NCI-H2081 (cell line): ENCODE results near the gene SEC61A1.
A peak's percentile ranks its signal among the peaks of the same experiment; 100 is the strongest.

Experiments
- DNase-seq, 2 experiments: peaks; one replicate each; lab custom pipeline; 2025; lab: John Stamatoyannopoulos, UW

SEC61A1 gene

DNA sequence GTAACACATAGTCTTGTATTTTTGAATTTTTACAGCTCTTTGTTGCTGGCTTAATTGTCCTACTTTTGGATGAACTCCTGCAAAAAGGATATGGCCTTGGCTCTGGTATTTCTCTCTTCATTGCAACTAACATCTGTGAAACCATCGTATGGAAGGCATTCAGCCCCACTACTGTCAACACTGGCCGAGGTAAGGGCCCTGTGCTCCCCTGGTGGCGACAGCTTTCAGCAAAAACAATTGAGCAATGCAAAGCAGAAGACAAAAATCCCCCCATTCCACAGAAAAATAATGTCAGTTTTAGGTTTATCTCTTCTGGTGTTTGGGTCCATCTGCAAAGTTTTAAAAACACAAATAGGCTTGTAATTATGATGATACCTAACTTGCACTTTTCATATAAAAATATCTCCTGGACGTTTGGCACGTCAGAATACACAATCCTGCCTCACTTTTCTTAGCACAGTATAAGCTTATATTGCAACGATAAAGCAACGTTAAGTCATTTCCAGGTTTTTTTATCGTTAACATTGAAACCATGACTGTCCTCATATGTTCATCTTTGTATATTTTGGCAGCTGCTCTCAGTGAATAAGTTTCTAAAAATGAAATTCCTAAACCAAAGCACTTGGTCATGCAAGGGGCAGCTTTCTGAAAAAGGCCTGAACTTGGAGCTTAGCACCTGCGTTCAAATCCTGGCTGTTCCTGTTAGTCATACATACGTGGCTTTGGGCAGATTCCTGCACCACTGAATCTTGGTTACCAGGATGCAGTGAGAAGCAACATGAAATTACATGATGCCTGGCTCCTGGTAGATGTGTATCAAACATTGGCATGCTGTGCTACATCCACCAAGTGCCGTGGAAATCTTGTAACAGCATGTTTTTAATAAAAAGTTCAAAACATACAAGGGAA lies 8.5 kb downstream of the SEC61A1 start:
- DNase-seq = no peak

DNA sequence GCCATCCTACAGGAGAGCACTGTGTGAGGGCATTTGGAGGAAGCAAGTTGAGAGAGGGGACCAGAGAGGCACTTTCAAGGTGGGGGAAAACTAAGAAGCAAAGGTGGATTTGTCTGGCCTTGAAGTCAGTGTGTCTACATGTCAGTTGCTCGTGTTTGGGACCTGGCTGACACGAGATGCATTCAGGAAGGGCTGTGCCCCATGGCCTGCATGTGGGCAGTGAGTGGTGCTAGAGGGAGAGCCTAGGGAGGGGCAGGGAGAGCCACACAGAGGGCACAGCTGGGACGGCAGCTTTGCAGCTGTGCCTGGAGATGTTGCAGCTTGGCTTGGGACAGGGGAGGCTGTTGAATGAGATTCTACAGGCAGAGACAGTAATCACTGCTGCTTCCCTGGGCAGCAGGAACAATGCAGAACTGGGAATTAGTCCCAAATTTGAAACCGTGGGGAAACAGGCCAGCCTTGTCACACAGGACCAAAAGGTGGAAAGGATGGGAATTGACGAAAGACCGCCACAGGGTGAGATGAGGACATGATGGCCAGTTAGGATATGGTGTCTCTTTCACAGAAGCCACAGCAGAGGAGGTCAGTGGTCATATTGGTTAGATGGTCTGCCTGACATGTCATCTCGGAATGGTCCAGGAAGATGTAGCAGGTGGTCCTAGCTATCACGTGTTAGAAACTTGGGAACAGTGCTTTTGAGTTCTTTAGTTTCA lies 10.0 kb downstream of the SEC61A1 start:
- no peak for DNase-seq

DNA sequence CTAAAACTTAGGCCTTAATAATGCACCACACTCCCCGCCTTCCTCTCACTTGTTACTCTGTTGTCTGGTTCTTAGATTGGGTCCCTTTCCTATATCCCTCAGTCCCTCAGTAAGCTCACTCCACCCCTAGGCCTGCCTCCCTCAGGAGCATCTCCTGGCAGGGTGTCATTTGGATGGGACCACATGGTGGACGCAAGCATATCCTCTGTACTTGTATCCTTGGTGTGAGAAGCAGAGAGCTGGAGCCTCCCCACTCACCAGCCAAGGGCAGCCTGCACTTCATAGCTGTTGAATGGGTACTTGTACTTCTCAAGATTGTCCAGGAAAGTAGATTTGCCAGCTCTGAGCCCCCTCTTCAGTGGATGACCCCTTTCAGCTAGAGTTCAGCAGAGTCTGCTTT lies 11.6 kb downstream of the SEC61A1 start:
- DNase-seq = no peak

DNA sequence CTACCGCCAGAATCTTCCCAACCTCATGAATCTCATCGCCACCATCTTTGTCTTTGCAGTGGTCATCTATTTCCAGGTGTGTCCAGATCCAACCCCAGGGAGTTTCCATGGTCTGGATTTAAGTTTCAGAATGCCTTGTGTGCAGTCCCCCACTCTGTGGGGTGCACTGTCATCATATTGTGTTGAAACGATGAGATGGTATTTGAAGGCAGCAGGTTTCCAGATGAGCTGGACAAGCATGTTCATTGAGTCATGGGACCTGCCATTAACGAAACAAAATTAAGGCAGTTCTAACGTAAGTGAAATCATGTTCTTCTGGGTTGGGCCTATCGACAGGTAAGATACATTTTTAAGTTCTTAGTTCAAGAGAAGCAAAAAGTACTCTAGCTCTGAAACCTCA lies 12.7 kb downstream of the SEC61A1 start:
- DNase-seq = no peak

DNA sequence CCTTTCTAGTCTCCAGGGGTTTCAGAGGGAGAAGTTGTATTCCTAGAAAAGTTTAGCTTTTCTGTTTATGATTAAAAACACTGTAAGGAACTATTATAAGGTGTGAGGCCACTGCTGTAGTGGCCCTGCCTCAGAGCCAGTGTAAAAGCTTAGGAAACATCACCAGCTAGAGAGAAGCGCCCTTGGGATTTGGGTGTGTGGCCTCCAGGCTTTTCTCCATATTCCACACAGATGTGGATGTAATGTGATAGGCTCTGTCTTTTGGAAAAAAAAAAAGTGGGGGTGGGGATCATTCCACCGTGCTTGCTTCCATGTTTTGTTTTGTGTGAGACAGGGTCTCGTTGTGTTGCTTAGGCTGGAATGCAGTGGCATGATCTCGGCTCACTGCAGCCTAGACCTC lies 13.9 kb downstream of the SEC61A1 start:
- DNase-seq = no peak

DNA sequence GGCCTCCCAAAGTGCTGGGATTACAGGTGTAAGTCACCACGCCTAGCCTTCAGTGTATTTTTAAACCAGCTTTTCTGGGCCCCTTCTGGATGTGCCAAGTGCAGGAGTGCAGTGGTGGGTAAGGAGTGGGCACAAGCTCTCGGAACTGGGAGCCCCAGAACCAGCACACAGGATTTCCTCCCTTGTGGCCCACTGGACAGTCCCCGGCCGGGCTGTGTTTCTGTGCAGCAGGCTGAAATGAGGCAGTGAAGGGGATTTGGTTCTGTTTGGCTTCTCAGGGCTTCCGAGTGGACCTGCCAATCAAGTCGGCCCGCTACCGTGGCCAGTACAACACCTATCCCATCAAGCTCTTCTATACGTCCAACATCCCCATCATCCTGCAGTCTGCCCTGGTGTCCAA lies 14.4 kb downstream of the SEC61A1 start:
- DNase-seq = no peak

DNA sequence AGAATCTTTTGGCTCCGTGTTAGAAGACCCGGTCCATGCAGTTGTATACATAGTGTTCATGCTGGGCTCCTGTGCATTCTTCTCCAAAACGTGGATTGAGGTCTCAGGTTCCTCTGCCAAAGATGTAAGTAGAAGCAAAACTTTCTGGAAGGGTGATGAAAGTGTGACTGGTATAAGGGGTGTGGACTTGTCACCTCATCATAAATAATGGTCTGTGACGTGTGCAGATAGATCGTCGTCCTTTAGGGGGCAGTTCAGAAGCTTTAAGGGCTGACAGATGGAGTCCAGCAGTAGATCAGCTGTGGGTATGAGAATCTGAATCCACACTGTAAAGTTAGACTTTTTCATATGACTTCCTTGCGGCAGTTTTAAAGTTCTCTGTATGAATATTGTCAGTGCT lies 15.3 kb downstream of the SEC61A1 start:
- no peak for DNase-seq

DNA sequence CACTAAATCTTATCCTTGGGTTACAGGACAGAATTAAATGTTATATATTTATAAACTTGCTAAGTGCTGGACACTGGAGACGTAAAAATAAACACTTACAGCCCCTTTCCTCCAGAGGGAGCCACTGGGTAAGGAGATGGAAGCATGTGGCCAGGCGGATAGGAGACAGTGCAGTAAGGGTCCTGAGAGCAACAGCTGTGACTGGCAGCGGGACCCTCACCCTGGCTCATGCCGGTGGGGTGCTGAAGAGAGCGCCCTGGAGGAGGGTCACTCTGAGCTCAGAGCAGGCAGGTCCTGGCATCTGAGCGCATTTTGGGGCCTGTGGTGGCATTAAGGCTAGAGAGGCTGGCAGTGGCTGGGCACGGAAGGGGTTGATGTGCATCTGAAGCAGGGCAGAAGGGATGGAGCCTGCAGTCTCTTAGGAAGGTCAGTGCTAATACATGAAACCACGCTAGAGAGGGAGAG lies 16.0 kb downstream of the SEC61A1 start:
- DNase-seq = peak; percentile 32 to 56

DNA sequence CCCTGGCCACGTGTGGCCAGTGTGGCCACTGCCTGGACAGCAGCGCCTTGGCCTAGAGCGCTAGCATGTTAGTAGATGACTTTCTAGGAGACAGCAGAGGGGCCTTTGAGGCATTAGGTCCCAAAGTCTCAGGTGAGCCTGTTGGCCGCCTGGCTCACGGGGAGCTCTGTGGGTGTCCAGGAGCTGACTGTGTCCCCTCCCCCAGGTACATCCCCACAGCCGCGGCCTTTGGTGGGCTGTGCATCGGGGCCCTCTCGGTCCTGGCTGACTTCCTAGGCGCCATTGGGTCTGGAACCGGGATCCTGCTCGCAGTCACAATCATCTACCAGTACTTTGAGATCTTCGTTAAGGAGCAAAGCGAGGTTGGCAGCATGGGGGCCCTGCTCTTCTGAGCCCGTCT lies 17.0 kb downstream of the SEC61A1 start:
- DNase-seq = no peak

DNA sequence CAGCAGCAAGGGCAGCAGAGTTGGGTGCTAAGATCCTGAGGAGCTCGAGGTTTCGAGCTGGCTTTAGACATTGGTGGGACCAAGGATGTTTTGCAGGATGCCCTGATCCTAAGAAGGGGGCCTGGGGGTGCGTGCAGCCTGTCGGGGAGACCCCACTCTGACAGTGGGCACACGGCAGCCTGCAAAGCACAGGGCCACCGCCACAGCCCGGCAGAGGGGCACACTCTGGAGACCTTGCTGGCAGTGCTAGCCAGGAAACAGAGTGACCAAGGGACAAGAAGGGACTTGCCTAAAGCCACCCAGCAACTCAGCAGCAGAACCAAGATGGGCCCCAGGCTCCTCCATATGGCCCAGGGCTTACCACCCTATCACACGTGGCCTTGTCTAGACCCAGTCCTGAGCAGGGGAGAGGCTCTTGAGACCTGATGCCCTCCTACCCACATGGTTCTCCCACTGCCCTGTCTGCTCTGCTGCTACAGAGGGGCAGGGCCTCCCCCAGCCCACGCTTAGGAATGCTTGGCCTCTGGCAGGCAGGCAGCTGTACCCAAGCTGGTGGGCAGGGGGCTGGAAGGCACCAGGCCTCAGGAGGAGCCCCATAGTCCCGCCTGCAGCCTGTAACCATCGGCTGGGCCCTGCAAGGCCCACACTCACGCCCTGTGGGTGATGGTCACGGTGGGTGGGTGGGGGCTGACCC lies 18.8 kb downstream of the SEC61A1 start:
- DNase-seq = no peak

DNA sequence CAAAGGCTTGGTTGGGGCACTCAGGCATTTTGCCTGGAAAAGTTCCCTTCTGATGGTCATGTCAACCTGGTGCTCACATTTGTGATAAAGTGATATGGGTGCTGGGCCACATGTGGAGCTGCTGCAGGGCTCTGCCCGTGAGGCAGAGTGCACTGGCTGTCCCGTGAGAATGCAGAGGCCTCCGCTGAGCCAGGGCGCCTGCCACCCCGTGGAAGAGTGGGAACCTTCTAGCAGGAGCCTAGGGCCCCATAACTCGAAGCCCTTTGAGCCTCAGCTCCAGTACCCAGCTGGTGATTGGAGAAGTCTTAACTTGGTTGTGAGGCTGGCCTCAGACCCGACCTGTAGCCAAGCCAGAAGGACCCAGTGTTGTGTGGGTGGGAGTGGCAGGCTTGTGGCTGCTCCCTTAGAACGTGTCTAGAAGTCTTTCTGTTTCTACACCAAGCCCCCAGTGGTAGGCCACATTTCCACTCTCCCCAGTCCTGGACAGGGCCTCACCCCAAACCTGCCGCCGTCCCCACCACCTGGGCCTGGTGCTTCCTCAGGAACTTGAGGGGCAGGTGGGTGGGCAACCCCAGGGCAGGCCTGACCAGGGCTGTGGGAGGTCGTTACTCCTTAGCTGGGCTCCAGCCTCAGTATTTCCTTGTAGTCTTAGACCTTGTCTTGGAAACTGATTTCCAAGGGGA lies 19.7 kb downstream of the SEC61A1 start:
- no peak for DNase-seq

DNA sequence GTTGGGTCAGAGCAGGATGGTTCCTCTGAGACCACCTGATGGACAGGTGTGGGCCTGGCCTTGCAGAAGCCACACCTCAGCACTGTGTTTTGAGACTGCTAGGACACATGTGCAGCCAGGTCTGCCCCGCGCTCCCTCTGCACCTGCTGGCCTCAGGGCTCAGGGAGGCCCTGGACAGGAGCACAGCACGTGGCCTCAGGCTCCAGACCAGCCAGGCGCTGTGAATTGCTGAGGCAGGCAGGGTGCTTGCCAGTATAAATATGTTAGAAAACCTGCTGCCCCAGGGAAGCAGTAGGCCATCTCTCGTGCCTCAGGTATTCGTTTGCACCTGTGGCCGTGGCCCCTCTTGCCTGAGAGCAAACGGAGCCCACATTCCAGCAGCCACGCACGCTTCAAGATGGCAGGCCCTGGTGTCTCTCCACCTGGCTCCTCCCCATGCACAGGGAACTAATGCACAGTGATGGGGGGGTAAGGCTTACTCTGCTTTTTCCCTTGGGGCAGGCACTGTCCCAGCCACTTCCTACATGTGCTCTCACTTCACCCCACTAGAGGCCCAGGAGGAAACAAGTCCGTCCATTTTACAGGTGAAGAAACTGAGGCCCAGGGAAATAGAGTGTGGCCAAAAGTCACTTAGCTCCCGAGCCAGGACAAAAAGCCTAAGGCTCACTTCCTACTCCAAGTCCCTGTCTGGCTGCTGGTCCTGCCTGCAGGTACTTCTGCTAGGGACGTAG lies 20.4 kb downstream of the SEC61A1 start:
- no peak for DNase-seq

DNA sequence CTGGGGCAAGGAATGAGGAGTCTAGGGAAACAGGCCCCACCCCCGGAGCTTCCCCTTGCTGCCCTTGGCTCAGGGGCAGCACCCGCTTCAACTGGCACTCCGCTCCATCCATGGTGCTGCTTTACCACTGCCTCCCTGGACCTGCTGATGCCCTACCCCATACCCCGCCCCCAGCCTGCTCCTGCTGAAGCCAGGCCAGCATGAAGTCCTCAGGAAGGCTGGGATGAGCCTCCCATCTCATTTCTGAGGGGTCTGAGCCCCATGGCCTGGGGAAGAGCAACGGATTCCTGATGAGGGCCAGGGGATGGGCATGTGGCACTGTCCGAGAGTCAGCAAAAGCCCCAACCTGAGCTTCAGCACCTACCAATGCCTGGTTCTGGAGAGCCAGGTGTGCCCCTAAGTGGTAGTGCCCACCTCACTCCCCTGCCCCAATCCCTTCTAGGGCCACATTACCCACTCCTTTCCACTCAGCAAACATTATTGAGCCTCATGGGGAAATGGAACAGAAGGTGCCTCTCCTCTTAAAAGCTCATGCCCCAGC lies 21.0 kb downstream of the SEC61A1 start:
- DNase-seq = no peak

DNA sequence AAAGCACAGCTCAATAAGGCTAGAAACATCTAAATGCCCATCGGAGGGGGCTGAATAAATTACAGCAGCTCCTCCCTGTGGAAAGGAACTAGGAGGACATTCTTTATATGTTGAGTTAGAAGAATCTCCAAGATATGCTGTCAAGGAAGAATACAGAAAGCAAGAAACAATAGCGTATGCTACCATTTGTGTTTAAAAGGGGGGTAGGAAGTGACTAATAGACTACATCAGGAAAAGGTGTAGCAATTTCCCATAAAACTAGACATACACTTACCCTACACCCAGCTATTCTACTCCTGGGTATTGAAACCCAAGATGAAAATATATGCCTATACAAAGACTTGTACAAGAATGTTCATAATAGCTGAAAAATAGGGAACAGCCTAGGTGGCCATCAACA lies 21.6 kb downstream of the SEC61A1 start:
- DNase-seq = no peak

DNA sequence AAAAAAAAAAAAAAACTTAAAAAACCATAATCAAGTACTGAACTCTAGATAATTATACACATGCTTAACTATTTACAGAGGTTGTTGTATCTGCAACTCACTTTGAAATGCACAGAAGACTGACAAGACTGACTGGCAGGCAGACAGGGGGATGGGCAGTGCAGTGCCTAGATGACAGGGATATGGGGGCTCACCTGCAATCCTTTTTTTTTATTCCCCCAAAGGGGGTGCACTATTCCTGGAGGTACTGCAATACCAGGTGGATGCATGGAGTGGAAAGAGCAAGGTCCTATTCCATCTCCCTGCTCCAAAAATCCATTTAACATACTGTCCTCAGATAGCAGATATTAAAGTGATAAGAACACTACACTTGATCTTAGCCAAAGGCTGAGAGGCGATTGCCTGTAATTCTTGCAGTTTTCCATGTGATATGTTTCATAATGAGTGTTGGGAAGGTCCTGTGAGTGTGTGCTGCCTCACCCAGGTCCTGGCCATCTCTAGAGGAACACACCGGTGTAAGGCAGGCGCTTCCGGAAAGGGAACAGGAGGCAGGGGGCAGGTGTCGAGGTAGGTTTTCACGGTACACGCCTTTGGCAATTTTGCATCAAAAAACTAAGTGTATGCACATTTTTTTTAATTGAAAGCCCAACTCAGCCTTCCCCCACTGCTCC lies 22.7 kb downstream of the SEC61A1 start:
- no peak for DNase-seq

DNA sequence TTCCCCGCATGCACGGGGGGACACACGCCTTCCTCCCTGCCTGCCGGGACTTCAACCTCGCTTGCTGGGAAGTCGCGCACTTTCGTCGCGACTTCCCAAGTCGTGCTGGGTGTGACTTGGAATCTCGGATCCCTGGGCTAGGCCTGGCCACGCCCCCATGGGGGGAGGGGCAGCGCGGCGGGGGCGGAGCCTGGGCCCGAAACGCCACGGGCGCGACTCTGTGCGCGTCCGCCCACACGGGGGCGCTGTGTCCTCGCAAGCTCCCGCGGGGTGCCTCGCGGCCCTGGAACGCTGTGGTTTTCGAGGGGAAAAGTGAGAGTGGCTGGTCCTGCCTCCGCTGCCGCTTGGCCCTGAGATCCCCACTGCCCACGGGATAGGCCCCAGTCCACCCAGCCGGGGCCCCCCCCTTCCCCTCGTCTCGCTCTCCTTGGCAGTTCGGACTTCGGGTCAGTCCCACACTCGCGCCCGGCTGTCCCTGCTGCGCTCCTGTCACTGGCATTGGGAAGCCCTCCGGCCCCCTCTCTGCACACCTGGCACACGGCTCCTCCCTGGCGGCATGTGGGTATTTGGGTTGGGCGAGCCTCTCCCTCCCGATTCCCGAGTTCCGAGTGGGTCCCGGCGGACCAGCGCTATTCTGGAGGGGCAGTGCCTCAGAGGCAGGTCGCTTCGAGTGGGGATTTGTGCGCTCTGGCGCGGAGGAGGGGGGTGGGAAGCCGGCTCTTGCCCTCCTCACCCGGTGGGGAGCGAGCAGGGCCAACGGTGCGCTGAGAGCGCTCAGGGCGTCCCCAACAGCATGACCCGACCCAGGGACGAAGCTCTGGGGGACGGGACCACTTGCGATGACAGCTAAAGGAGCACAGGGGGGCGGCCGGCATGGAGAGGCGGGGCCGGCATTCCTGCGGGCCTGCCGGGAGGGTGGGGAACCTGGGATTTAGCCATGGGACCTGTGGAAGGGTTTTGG lies 23.6 kb downstream of the SEC61A1 start:
- peak; percentile 59 to 70 for DNase-seq

DNA sequence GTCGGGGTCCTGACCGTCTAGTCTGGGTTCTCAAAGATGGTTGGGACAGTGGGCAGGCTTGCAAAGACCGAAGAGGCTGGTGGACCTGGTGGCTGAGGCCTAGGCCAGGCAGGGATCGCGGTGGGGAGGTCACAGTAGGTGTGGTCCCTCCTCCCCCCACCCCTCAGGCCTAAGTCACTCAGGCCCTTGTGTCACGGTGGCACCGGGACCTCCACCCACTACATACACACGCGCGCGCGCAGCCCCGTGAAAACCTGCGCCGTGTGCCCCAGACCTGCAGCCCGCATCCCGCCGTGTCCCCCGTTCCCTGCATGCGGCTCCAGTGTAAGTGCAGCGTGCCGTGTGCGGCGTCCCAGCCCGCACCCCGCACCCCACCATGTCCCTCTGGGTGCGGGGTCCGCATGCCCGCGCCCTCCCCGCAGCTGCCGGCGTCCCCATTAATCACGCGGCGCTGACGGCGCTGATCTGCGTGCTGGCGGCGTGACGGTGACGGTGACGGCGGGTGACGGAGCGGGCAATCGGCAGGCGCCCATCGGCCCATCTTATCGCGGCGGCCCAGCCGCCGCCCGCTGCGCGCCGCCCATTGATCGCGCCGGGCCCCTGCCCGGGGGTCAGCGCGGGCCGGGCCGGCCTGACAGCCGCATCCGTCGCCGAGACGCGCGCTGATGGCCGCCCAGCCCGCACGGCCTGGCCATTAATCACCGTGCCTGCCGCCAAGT lies 24.4 kb downstream of the SEC61A1 start:
- no peak for DNase-seq

DNA sequence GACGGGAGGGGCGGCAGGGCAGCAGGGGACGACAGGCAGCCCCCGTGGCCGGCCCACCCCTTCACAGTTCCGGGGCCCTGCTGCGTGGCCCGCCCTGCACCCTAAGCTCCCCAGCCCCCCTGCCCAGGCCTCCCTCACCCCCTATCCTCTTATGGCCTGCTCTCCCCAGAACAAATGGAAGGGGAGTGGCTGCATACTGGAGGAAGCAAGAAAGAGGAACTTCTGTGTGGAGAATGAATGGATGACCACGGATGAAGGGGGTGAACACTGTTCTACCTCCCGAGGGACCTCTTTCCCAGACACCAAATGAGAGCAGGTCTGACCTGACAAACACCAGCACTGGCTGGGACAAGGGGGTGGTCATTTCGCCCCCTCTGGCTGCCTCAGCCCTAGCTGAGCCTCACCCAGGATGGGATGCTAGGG lies 25.0 kb downstream of the SEC61A1 start:
- DNase-seq = no peak

DNA sequence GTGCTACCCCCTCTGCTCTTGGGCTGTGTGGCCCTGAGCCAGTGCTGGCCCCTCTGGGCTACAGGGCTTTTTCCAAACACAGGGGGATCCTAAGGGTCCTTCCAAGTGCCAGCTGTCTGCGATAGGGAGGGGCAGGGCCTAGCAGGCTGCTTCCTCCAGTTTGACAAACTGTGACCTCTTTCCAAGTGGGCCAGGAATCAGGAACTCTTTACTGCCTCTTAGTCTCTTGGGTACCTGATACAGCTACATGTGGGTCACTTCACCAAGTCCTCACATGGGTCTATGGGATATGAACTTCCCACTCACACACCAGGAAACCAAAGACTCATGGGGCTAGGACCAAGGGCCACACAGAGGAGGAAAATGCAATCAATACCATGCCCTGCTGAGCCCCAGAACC lies 25.4 kb downstream of the SEC61A1 start:
- DNase-seq = no peak
